Activated CD4-positive, CD25-positive, alpha-beta regulatory T cell treated with anti-CD3 and anti-CD28 coated beads, Interleukin-2, amount 50 U/mL, for 72 hours (primary cell): ENCODE results near the gene SLIT1.

ENCODE experiments used
- DNase-seq: peaks from one replicate; pipeline ENCODE4 v3.0.0; 2021

Gene SLIT1

DNA sequence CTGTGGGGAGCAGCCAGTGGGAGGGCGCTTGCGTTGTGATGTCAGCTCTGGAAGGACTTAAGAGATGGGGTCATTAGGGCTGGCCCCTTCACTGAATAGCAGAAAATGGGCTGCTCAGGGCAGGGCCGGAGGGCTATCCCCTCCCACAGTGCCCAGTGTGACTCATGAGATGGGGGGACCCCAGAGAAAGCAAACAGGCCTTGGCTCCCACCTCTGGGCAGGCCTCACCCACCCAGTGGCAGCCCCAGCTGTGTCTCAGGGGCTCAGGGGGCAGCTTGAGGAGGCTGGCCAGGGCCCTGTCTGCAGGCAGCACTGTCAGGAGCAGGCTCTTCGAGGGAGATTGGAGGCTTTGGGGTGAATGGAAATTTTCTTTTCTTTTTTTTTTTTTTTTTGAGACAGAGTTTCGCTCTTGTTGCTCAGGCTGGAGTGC, 168.3 kb downstream of the SLIT1 start:
- DNase-seq, result no peak

DNA sequence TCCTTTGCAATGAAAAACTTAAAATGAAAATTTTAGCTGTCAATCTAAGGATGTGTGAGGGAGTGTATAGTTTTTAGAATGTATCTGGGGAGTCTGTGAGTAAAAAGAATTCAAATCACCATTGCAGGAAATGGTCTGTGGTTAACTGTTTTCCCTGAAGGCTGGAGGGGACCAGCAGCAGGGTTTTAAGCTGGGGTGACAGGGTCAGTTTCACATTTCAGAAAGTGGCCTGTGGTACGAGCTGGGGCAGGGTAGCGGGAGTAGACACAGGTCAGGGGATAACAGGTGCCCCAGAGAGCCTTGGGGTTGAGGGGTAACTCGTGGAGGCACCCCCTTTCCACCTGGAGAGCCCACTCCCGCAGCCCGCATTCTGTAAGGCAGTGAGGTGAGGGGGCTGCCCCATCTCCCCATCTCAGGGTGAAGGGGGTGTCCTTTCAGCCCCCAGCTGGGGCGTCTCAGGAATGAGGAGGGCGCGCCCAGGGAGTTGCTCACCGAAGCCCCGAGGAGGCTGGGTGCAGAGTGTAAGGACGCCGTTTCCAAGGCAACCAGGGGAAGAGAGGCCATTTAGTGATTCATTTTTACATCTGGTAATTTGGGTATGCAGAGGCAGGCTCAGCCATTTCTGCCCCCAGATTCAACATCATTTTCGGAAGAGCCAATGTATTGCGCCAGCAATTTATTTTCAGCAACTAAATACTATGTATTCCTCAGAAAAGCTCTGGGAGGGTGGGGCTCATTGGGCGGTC, 168.9 kb downstream of the SLIT1 start:
- peak; percentile 49 for DNase-seq

DNA sequence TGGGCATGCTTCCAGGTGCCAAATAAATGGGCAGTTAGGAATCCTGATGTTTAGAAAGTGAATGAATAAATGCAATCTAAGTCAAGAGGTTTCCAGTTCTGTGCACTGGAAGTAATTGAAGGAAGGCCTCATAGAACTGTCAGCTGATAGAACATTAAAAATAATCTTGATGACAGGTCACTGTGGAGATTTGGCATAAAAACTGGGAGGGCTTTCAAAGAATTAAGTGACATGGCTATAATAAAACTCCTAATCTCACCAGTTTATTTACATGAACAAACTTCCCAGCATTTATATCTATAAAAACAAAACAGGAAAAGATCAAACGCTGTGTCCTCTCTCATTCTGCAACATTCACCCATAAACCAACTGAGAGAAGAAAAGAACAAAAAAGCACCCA, 170.5 kb downstream of the SLIT1 start:
- DNase-seq, result no peak

DNA sequence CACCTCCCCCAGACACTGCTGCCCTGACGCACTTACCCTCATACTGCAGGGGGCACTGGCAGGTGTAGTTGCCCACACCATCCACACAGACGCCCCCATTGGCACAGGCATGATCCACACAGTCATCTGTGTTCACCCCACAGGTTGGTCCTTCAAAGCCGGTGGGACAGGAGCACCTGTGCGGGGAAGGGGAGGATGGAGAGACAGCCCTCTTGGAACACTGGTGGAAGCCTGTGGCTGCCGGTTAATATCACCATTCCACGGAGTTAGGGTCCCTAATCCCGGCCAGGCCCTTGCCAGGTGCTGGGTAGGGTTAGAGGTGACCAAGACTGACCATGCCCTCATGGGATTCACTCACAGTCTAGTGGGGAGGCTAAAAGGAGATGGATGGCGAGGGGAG, 171.8 kb downstream of the SLIT1 start:
- DNase-seq, result no peak

DNA sequence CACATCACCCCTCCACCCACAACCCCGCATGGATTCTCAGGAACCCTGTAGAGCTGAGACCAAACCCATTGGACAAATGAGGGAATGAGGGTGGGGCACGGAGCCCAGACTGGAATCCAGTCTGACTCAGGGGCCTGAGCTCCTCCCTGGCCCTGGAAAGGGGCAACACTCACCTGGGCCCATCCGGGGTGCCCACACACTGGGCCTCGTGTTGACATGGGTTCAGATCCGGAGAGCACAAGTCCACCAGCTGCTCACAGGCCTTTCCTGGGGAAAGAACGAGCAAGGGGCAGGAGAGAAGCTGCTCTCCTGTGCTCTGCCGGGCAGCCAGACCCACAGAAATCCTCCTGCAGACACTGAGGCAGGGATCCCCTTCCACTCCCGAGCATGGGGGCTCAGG, 172.2 kb downstream of the SLIT1 start:
- DNase-seq, result no peak

DNA sequence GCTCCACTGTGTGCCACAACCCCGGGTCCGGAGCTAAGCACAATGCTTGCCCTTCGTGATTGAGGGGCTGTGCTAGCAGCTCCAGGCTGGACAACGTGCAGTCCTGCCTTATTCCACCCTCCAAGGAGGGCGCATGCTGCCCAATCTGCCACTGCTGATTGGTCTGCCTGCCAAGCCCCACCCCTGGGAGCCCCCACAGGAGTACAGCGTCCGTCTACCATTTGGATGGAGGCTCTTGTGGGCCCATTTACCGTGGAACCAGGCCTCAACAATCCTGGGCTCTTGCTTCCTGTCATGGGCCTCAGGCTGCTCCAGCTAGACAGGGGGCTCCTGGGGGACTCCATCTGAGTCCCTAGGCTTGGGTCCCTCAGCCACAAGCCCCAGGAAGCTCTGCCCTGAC, 173.3 kb downstream of the SLIT1 start:
- DNase-seq, result no peak

DNA sequence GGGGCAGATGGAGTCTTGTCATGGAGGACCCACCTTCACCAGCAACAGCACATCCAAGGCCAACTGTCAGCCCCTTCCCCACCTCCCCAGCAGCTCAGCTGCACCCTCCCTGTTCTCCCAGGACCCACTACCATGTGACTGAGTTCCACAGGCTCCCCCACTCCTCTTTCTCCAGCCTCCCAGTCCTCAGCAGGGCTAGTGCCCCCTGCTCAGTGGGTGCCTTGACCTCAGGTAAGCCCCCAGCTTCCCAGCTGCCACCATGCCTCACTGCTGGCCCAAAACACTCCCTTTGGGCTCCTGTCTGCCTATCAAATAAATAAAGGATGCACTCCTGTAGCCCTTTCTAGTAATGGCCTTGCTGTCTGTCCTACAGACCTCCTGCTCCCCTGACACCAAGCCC, 174.4 kb downstream of the SLIT1 start:
- no peak for DNase-seq

DNA sequence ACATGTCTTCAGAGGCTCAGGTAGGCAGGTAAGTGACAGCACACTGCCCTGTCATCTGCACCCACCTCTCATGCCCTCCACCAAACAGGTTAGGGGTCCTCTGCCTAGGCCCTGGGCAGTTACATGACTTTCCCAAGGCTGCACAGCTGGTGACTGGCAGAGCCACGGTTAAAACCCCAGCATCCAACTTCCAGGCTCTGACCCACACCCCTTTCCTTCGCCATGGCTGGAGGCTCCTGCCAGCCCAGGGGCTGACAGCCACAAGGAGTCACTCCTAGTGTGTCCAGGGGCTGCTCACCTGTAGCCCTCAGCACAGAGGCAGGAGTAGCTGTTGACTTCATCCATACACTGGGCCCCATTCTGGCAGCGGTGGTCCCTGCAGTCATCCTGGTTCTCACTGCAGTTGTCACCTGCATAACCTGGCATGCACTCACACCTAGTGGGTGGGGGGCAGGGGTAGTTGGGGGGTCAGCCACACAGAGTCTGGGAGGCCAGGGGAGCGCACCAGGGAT, 175.0 kb downstream of the SLIT1 start:
- no peak for DNase-seq

DNA sequence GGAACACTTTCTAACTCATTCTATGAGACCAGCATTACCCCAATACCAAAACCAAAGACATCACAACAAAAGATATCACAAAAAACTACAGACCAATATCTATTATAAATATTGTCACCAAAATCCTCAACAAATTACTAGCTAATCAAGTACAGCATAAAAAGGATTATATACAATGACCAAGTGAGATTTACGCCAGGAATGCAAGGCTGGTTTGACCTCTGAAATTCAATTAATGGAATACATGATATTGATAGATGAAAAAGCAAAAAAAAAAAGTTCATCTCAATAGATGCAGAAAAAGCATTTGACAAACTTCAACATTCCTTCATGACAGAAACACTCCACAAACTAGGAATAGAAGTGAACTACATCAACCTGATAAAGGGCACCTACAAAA, 178.3 kb downstream of the SLIT1 start:
- no peak for DNase-seq

DNA sequence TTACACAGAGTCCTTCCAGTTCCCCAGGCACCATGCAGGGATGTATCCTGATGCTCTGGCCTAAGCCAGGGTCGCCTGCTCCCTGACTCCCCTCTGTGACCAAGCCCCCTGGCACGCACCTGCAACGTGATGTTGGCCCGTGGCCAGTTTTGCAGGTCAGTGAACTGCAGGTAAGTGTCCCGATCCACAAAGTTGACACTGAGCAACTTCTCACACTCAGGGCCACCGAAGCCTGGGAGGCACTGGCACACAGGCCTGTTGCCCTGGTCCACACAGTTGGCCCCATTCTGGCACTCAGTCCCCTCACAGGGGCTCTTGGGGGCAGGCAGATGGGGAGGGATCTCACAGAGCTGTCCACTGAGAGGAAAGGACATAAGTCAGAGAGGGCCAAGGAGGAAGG, 179.4 kb downstream of the SLIT1 start:
- no peak for DNase-seq

DNA sequence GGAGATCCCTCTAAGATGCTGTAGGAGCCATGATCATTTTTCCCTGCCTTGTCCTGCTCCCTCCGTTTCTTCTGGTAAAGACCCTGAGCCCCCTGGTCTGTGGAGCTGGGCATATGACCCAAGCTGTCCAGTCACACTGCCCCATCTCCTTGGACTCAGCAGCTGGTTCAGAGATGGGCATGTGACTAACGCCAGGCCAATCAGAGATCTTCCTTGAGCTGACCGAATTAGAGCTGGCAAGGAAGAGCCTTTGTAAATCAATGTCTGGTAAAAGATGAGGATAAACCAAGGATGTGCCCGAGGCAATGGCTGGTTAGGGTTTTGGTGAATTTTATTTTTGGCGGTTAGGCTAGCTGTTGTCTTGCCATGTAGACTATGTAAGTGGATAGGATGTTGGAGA, 180.4 kb downstream of the SLIT1 start:
- no peak for DNase-seq

DNA sequence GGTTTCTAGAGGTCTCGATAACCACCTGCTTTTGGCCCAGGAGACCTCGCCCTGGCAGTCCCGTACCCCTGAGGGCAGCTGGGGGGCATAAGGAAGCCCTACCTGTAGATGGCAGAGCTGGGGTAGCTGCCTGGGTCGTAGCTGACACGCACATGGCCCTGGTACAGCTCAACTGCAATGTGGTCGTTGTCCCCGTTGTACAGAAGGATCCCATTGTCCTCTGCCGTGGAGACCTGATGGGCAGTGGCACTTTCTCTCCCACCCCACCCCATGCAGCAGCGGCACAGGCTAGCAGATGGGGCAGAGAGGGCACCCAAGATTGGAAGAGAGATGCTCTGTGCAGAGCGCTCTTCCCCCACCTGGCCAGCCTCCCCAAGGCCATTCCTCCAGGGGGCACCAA, 181.2 kb downstream of the SLIT1 start:
- DNase-seq, result no peak

DNA sequence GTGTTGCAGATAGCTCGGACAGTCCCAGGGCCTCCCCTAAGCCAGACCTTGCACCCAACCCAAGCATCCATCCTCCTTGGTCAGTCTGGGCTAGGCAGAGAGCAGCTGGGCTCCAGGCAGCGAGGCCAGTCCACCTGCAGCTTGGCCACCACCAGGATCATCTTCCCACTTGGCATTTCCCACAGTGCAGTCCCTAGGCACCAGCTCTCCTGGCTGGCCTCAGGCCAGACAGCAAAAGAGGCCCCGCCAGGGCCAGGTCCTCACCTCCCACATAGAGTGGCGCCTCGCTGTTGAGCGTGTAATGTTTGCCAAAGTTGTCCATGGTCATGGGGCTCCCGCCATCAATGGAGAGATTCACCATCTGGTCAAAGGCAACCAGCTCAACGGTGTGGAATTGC, 182.0 kb downstream of the SLIT1 start:
- no peak for DNase-seq

DNA sequence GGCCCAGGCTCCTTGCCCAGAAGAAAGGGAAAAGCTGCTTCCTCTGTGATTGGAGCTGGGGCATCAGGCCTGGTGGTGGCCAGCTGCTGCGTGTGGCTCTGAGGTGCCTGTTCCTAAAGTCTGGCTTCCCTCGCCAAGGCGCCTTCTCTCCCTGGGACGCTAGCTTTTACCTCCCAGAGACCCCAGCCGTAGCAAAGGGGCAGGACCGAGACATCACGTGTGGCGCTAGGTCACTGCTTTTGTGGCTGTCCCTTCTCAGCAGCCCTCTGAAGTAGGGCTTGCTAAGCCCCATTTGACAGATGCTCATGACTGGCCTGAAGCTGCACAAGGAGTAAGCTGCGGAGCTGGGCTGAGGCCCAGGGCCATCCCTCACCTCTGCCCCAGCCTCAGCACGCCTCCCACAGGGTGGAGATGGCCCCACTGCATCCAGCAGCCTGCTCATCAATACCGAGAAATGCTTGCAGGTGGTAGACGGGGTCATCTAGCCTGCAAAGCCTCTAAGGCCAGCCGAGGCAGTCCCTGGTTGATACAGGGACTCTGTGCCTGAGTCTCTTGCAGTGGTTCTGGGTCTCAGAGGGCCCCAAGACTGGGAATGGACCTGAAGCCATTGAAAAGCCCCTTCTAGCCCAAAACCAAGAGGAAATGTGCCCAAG, 182.5 kb downstream of the SLIT1 start:
- no peak for DNase-seq

DNA sequence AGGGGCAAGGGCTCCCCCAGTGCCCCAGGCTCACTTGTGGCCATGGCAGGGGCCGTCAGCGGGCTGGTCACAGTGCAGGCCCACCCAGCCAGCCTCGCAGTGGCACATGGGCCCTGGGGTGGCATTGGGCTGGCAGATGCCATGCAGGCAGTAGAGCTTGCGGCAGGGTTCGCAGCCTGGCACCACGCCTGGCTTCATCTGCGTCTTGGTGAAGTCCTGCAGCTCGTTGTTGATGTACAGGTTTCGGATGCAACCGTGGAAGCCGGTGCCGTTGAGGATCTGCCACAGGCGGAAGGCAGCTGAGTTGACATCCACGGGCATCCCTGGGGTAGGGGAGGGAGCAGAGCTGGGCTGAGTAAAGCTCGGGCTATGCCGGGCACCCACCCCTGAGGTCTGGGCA, 183.1 kb downstream of the SLIT1 start:
- DNase-seq, result no peak

DNA sequence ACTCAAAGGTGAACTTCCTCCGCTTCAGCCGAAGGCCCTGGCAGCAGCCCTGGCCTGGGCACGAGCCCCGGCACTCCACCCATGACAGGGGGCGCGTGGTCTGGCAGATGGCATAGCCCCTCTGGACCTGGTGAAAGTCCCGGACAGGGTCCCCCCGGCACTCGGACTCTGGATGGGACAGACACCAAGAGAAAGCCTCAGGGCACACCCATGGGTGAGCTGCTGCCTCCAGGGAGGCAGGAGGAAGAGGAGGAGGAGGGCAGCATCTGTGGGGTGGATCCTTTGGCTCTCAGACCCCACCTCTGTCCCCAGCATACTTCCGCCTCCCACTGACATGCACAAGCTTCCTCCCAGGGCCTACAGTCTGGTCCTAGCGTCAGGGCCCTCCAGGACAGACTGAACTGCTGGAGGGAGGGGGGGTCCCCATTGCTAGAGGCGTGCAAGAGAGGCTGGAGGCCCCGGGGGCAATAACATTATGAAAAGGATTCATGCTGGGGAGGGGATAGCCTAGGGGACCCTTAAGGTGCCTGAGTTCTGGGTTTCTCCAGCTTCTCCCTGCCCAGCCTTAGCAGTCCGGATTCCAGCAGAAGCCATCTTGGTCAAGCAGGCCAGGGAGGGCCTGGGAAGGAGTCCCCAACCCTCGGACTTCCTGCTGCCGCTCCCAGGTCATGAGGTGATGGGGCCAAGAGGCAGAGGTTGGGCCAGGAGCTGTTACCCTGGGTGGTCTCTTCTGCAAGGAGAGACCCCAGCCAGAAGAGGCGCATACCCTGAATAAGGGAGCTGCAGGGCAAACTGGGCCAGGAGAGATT, 184.4 kb downstream of the SLIT1 start:
- no peak for DNase-seq

DNA sequence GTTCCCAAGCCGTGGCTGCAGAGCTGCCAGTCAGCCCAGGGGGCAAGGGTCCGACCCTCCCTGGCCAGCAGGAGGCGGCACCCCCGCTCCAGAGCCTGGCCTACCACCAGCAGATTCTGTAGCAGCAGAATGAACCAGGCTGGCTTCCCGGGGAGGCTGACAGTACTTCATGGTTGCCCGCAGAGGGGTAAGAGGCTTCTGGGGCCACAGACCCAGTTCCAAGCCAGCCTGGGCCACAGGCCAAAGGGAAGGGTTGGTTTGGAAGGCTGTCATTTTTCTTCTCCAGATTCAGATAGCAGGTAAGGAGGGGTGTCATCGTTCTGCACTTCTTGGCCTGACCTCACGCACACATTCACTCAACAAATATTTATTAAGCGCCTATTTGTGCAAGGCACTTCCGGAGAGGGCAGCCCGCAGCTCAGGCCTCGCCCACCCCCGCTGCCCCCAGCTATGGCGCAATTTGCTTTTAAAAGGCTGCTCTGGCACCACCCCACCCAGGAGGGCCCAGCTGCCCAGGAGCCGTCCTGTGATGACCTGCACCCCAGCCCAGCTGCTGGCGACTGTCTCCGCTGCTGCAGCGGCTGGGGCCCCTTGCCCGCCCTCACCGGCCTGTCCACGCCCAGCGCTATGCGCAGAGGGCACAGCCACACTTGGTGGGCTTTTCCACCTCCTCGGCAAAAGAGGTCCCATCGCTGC, 185.1 kb downstream of the SLIT1 start:
- no peak for DNase-seq

DNA sequence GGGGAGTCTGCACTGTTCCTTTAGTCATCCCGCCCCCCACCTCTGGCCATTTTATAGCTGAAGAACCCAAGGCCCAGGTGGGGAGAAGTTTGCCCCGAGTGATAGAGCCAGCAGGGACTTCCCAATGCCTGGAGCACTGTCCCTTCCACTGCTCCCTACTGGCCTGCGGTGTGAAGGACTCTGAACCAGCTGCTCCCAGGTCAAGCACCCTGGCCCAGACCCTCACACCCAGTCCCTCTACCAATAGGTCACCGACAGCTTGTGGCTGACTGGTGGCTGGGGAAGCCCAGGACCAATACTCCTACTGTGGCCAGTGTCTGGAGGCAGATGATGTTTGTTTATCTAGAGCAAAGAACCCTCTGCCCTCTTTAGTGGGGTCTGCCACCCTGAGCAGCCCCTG, 185.8 kb downstream of the SLIT1 start:
- no peak for DNase-seq

DNA sequence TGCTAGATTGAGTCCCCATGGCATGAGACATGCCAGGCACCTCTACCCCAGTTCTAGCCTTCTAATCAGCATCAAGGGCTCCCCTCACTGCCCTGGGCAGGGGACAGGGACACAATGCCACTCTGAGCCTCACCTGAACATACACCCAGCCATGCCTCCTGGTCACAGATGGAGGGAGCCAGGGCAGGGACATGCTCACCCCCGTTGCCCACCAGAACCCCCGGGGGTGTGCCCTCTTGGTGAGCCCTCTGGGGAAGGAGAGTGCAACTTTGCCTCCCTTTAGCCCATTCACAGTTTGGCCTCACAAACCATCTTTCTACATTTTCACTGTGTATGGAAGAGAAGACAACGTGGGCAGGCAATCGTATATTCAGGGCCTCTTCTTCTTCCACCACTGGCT, 186.4 kb downstream of the SLIT1 start:
- DNase-seq, result no peak

DNA sequence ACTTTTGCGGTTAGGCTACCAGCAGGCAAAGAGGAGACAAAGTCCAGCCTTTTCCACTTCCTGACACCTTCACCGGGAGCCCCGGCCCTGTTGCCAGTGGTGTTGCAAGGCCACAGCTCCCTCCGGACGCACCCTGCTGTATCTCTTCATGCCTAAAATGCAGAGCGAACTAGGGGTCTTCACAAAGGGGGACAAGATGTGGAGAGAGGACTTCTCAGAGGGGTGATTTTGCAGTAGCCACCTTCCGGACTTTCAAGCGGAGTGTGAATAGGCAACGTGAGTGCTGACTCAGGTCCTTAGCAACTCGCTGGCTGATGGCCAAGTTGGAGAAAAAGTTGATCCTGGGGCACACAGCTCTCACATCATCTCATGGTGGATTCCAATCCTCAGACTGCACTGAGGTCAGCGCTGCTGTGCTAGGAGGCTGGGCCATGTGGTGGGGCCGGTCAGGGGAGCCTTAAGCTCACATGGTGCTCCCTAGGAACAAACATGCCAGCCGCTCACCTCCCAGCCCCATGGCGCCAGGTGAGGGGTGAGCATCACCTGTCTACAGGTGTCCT, 187.3 kb downstream of the SLIT1 start:
- DNase-seq, result no peak

DNA sequence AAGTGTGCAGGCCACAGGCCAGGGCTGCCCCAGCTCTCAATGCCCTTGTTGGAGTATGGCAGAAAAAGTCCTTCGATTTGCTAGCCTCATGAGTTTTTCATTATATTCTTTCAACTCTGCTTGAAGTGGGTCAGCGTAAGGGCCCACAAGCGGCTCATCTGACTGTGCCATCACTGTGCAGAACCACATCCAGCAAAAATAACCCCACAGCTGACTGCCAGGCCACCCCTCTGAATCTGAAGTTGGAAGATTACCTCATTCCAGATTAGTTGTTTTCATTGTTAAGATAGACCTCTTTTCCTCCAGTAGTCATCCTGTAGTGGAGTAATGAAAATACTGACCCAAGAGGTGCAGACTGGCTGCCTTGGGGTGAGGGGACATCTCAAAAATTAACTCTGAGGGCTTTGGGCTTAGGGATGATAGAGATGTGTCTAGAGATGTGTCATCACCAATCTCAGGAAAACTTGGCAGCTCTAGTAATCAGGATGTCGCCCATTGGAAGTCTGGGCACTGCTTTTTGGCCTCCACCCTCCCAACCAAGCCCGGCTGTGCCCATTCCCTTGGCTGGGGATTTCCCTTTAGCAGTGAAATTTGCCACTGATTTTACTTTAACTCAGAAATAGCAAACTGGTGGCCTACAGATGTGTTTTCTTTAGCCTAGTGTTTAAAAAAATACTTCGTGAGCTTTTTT, 189.3 kb downstream of the SLIT1 start:
- DNase-seq, result no peak

DNA sequence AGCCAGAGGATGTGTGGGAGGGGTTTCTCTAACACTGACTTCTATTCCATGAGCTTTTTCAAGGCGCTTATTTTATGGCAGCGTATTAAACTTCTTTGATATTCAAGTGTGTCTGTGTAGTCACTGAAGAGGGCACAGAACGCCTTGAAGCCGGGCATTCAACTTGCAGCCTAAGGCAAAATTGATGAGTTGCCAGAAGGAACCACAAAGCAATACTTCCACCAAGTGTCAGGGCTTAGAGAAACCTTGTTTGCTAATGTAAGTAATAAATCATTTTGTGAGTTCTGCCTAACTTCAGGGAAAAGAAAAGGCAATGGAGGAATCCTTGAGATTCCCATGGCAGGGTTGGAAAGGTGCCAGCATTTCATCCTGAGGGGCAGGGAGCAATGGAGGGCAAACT, 189.9 kb downstream of the SLIT1 start:
- DNase-seq, result no peak
